ENCODE data around the gene AKR7A2.

GRCh38 chr1:19325368-19325957 is 13.5 kb upstream of the AKR7A2 start:
- TF ChIP-seq CTCF (IDR thresholded peaks at IDR 0.05; ENCODE audit: insufficient read depth, low read length) (no peak), POLR2AphosphoS5 (IDR thresholded peaks at IDR 0.05; ENCODE audit: low read depth) (no peak), SPI1 (IDR thresholded peaks at IDR 0.05; ENCODE audit: borderline replicate concordance, low read depth) (no peak), GABPA (IDR thresholded peaks at IDR 0.05; ENCODE audit: low read depth) (no peak), REST (IDR thresholded peaks at IDR 0.05; ENCODE audit: insufficient replicate concordance, low read depth) (no peak)

All from HL-60 (cell line).